A549 treated with RU486 at 1 μM for 4 hours (cell line): ENCODE results near the gene ANK3. TPM values are rescaled to one million over a fixed set of nuclear protein-coding genes. Genes with fewer than 3 reads are reported as not detected.

Source experiments
- total RNA-seq: library from RNA; stranded (reverse); fragments of 200-300 nt; extraction: Qiagen RNA extraction; gene quantifications from 5 replicates; pipeline ENCODE4 v1.2.3, GENCODE V29; 2022; ENCODE audit warnings: low read depth

ANK3 gene
- total RNA-seq: 0.35 to 0.77 TPM (median 0.38 TPM) in 5 replicates

GRCh38 chr10:60389413-60390025 is at the start of gene ANK3:
Gene ANK3 (minus strand): TSS chr10:60389875. CDS start chr10:60389538, 337 bp downstream.

